Measurements from ENCODE around the gene C19orf38.
"Not testable (repeated sequence)": the region's sequence is repeated elsewhere in the genome, so short reads cannot be mapped to it uniquely, and the experiment has no call there.

Gene C19orf38

DNA sequence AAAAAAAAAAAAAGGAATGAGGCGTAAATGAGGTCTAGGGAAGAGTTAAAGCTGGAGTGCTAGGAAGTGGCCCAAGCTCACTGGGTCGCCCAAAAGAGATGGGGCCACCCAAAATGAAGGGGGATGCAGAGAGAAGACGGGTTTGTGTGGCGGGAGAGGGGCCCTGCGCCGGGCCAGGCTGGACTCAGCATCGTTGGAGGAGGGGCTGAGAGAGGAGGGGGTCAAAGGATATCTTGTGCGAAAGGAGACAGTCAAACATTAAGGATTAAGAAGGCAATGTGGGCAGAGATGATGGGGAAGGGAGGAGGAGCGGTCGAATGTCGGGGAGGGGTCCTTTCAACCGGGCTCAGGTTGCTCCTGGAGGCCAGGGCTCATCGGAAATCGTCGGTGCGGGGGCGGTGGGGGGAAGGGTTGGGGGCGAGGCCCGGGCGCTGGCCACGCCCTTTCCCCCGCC lies 22.3 kb downstream of the C19orf38 start:
- DNase-seq (ENCODE audit: low read depth), result no peak
- H3K4me3 ChIP-seq (ENCODE audit: low read depth, low read length), result peak overlapping the region; percentile 42

- H3K4me3 ChIP-seq (ENCODE audit: low read depth, low read length), result peak within 1 kb of the TSS; percentile 78
- DNase-seq (ENCODE audit: low read depth), result peak; percentile 94
Observed at GRCh38 chr19:10870955-10871603, 22.9 kb downstream of the C19orf38 start, which contains the start of gene CARM1. TSS of gene CARM1 (plus strand) at chr19:10871553. CDS start at chr19:10871703, 150 bp downstream.

GRCh38 chr19:10871711-10872545 lies 23.7 kb downstream of the C19orf38 start:
- no peak for DNase-seq (ENCODE audit: low read depth)
- H3K4me3 ChIP-seq (ENCODE audit: low read depth, low read length), result peak overlapping the region; percentile 78

GRCh38 chr19:10872546-10873107 lies 24.4 kb downstream of the C19orf38 start:
- DNase-seq (ENCODE audit: low read depth), result no peak
- H3K4me3 ChIP-seq (ENCODE audit: low read depth, low read length), result peak overlapping the region; percentile 78

- H3K4me3 ChIP-seq (ENCODE audit: low read depth, low read length), result no peak overlapping the region
- DNase-seq (ENCODE audit: low read depth), result no peak
Observed at GRCh38 chr19:10874024-10874423, 25.8 kb downstream of the C19orf38 start.

GRCh38 chr19:10876459-10877240 lies 28.4 kb downstream of the C19orf38 start:
- no peak for DNase-seq (ENCODE audit: low read depth)
- H3K4me3 ChIP-seq (ENCODE audit: low read depth, low read length), result no peak overlapping the region

DNA sequence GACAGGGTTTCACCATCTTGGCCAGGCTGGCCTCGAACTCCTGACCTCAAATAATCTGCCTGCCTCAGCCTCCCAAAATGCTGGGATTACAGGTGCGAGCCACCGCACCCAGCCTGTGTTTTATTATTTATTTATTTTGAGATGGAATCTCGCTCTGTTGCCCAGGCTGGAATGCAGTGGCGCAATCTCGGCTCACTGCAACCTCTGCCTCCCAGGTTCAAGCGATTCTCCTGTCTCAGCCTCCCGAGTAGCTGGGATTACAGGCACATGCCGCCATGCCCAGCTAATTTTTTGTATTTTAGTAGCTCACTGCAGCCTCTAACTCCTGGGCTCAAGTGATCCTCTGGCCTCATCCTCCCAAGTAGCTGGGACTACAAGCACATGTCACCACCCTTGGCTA lies 29.4 kb downstream of the C19orf38 start:
- DNase-seq (ENCODE audit: low read depth); H3K4me3 ChIP-seq (ENCODE audit: low read depth, low read length): not testable (repeated sequence)

DNA sequence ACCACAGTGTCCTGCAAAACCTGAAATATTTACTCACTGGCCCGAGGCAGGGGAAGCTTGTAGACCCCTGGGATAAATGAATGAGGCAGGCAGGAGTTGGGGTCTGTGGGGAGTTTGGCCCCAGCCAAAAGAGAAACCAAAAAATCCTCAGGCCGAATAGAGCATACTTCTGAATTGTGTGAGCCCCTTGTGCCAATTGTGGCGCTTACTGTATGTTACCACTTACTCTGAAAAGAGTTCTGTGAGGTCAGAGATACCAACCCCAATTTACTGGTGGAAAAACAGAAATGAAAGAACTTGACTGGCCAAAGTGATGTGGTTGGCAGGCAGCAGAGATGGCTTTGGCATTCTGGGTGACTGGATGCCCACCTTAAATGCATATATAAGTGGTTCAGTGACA lies 30.0 kb downstream of the C19orf38 start:
- no peak for DNase-seq (ENCODE audit: low read depth)
- no peak overlapping the region for H3K4me3 ChIP-seq (ENCODE audit: low read depth, low read length)

DNA sequence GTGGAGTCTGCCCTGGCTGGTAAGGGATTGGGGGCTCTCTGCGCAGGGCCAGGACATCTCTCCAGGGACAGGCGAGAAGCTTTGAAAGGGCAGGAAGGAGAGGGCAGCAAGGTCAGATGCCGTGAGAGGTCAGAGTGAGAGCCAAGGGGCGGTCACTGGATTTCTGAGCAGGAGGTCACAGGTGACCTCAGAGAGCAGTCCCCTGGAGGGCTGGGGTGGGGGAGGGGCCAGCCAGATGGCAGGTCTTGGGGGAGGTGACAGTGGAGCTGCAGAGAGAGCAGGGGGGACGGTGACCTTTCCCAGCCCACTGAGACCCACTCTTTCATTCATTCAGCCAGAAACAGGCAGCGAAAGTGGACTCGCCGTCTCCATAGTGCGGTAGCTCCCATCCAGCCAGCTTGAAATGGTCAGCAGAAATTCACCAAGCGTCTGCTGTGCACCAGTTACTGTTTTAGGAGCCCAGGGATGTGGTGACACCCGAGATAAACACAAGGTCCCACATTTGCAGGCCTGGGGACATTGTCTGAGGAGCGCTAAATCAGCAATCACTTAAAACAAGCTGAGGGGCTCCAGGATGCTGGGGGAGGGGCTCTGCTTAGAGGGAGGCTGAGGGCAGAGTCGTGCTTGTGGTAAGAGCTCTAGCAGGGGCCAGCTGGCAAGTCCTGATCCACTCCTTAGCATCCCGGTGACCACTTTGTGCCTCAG lies 33.3 kb downstream of the C19orf38 start:
- no peak for DNase-seq (ENCODE audit: low read depth)
- H3K4me3 ChIP-seq (ENCODE audit: low read depth, low read length), result no peak overlapping the region

DNA sequence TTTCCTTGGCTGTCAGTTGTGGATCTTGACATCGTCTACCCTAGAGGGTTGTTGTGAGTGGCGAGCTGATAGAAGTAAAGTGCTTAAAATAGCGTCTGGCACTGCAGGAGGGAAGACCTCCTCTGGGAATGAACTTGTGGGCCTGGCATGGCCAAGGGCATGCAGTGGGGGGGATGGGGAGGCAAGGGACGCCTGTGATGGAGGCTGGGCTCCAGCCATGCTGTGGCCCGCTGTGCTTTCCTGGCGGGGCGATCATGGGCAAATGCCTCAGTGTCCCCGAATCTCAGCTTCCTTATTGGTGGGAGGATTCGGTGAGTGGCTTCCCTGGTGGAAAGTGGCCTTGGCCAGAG lies 33.9 kb downstream of the C19orf38 start:
- no peak for DNase-seq (ENCODE audit: low read depth)
- H3K4me3 ChIP-seq (ENCODE audit: low read depth, low read length), result no peak overlapping the region

DNA sequence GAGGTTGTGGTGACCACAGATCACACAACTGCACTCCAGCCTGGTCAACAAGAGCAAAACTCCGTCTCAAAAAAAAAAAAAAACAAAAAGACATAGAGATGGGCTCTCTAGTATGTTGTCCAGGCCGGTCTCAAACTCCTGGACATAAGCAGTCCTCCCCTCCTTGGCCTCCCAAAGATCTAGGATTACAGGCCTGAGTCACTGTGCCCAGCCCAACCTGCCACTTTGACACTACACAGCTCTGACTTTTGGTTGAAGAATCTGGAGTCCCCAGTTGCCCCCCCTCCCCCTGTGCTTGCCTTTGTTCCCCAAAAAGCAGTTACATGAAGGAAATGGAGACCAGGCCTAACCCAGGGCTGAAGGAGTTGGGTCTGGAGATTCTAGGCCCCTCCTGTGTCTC lies 36.1 kb downstream of the C19orf38 start:
- no peak overlapping the region for H3K4me3 ChIP-seq (ENCODE audit: low read depth, low read length)
- DNase-seq (ENCODE audit: low read depth), result peak; percentile 31

GRCh38 chr19:10885201-10886169 lies 37.3 kb downstream of the C19orf38 start:
- no peak overlapping the region for H3K4me3 ChIP-seq (ENCODE audit: low read depth, low read length)
- DNase-seq (ENCODE audit: low read depth), result no peak

DNA sequence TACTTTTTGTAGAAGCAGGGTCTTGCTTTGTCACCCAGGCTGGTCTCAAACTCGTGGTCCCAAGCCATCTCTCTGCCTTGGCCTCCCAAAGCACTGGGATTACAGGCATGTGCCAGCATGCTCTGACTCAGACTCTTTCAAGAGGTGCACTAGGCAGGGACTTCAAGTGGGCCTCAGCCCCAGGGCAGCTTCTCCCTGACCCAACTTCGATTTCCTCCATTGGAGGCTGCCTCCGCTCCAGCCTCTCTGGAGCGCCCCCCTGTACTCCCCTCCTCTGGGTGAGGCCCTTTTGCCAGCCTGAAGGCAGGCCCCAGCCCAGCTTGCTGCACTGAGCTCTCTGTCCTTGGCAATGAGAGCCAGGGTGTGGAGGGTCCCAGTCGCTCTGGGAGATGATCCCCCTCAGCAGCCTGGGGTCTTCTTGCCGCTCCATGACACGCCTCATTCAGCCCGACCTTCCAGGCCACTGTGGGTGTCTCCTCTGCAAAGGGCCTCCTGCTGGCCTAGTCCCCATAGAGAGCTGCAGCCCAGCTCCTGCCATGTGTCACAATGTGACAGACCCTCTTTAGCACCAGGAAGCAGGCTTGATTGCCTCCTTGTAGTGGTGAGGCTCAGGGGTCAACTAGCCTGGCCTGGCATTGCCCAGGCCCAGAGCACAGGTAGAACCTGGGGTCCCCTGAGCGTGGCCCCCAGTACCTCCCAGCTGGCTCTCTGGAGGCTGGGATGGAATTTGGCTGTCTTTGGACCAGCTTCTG lies 39.6 kb downstream of the C19orf38 start:
- H3K4me3 ChIP-seq (ENCODE audit: low read depth, low read length), result no peak overlapping the region
- no peak for DNase-seq (ENCODE audit: low read depth)

- no peak overlapping the region for H3K4me3 ChIP-seq (ENCODE audit: low read depth, low read length)
Observed at GRCh38 chr19:10888421-10888866, 40.2 kb downstream of the C19orf38 start.

GRCh38 chr19:10889880-10890279 lies 41.7 kb downstream of the C19orf38 start:
- H3K4me3 ChIP-seq (ENCODE audit: low read depth, low read length), result no peak overlapping the region
- no peak for DNase-seq (ENCODE audit: low read depth)

More at GRCh38 chr19:10888421-10888866, 40.2 kb downstream of the C19orf38 start:
- no peak for DNase-seq (ENCODE audit: low read depth)

DNA sequence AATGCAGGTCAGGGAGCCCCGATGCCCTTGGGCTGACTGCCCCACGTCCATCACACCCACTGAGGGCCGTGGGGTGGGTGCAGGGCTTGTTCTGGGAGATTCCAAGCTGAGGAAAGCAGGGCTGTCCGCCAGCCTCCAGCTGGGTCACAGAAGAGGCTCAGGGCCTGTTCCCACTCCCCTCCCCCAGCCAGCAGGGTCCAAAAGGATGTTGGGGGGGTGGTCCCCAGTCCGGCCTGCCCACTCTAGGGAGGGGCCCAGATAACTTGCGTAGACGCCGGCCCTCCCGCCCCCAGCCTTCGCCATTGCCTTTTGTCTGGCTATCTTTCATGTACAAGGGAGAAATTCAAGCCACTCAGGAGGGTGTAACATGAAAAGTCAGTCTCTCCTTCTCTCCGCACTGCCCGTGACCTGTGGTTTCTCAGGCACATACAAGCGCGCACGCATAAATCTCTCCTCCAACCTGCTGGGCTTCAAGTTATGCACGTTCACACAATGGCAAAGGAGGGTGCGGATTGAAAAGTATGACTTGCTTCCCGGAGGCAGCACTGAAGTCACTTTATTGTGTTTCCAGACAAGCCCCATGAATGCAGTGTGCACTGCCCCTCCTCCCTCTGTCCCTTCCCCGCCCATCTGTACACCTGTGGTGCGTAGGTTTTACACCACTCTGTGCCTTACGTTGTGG lies 43.3 kb downstream of the C19orf38 start:
- no peak overlapping the region for H3K4me3 ChIP-seq (ENCODE audit: low read depth, low read length)
- DNase-seq (ENCODE audit: low read depth), result no peak

GRCh38 chr19:10892256-10892655 lies 44.0 kb downstream of the C19orf38 start:
- no peak for DNase-seq (ENCODE audit: low read depth)
- H3K4me3 ChIP-seq (ENCODE audit: low read depth, low read length), result no peak overlapping the region

Measured in skeletal muscle cell (primary cell).